GM11168 (cell line): ENCODE measurements around the gene MTX1.
"Not testable (repeated sequence)": the region's sequence is repeated elsewhere in the genome, so short reads cannot be mapped to it uniquely, and the experiment has no call there.

Experiments used
- in situ Hi-C: fragments of 300-500 bp; cut with MboI; formaldehyde crosslinking; loops from one replicate; pipeline ENCODE4 v1.12.0; 2022; ENCODE audit warnings: low sequenced_read_pairs; ENCODE audit not compliant: unreplicated experiment

MTX1 gene

DNA sequence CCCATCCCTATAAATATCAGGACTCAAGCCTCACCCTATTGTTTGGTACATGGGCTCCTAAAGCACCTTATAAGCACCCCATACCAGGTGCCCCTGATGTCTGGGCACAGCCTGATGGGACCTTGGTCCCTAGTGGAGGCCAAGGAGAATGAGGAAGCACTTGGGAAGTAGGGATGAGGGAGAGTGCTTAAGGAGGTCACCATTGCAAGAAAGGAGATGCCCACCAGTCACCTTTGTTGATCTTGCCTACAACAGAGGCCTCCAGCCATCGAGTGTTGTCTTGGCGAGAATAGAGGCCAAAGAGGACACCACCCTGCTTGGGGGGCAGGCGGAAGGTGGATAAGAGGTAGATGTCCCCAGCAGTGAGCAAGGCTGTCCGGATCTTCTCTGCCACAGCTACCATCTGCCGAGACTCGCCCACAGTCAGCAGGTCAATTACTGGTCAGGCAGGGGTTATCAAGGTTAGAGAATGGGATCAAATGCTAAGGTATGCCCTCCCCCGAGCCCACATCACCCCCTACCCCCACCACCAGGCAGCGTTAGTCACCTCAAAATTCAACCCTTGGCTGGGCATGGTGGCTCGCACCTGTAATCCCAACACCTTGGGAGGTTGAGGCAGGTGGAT, 2.4 kb upstream of the MTX1 start:
- in situ Hi-C loops = no loop called here

DNA sequence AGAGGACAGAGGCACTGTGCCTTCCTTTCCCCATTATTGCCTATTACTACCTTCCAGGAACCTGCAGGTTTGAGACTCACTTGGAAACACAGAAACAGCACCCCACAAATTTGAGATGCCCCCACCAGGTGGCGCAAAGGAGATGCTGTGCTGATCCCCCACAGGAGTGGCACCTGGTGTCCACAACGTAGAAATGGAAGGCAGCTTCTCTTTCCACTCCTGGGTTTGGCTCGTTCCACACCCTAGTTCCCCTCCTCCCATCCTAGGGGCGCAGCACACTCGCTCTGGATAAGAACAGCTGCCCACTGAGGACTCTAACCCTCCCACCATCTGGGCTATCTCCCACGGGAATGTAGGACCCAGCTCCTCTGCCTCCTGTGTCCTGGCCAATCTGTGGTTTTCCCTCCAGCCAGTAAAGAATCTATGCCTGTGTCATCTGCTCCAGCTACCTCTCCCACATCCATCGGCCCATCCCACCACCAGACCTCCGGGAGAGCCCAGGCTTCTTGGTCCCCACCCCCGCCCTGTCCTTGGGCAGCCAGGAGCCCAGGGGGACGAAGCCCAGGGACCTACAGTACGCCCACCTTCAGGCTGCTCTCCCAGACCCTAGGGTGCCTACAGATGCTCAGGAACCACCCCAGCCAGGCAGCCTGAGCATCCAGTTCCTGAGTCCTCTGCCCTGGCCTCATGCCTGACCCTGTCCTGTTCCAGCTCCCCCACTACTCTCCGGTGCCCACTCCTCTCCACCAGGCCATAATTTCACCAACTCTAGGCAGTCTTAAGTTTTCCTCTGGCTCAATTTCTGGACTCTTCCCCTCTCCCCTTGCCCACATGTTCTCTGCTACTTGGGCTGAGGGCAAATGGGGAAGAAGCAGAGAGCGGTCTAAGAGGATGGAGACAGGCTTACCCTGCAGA, 1.3 kb upstream of the MTX1 start:
- in situ Hi-C loops = no loop called here

- in situ Hi-C loops = no loop called here
Observed at GRCh38 chr1:155207806-155208540, 522 bp upstream of the MTX1 start, which contains the start of gene THBS3. TSS of gene THBS3 (minus strand) at chr1:155207897. CDS start at chr1:155207876, 21 bp downstream.

- in situ Hi-C loops = no loop called here
Observed at GRCh38 chr1:155209312-155209721, 822 bp downstream of the MTX1 start.

DNA sequence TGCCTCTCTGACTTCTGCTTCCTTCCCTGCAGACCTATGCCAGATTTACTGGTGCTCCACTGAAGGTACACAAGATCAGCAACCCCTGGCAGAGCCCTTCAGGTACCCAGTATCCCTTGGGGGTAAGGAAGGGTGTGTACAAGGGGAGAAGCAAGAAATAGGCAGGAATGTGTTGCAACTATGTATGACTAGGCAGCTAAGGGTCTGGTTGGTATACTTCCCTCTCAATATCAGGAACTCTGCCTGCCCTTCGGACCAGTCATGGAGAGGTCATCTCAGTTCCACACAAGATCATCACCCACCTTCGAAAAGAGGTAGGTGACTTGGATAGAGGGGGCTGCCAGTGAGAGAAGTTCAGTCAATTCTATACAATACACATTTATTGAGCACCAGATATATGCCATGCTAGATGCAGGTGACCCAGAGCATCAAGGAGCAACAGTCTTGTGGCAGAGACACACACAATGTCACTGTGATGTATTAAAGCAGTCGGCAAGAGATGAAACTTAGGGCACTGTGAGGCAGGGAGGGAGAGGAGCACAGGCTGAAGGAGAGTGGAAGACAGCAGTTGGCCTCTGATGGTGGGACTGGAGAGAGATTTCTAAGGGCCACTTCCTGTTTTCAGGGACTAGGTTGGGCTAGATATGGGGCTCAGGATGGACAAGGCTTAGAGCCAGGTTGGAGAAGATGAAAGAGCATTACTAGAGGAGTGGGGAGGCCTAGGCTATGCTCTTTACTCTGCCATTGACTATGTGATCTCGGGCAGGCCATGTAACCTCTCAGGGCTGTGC, 2.0 kb downstream of the MTX1 start:
- in situ Hi-C loops = no loop called here

DNA sequence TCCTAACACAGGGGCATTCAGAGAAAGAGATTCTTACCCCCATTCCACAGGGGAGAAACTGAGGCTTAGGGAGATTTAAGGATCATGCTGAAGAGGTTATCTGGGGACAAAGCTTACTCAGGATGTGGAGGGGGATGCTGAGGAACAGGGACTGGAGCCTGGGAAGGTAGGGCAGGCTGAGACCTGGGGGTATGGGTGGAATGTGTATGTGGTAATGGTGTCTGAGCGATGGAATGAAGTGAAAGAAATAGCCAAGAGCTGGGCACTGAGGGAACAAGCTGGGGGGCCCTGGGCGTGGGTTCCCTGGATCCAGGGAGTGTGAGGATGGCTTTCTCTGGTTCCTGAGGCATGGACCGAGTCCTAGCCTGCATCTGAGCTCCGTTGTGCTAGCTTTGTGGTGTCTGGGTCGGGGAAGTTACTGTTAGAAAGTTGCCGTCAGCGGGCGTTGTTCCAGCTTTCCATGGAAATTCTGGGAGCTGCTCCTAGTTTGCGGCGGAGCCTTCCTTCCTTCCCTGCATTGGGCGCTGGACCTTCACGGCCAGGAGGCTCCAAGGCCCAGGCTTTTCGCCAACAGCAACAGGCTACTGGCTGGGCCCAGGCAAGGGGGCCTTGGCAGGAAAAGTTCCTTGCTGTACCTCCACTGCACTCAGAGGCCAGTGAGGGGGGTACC, 3.0 kb downstream of the MTX1 start:
- in situ Hi-C loops = not testable (repeated sequence)

DNA sequence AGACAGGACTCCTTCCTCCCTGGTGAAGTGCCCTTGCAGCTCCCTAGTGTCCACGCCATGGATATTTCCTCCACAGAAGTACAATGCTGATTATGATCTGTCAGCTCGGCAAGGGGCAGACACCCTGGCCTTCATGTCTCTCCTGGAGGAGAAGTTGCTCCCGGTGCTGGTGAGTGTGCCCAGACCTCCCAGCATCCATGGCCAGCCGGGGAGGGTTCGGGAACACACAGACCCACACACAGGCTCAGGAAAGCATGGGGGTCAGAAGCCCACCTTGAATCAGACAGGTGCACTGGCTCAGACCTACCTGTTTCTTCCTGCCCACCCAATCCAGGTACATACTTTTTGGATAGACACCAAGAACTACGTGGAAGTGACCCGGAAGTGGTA, 3.6 kb downstream of the MTX1 start:
- in situ Hi-C loops = not testable (repeated sequence)

GRCh38 chr1:155214702-155215101, 6.2 kb downstream of the MTX1 start:
- in situ Hi-C loops = not testable (repeated sequence)

- in situ Hi-C loops = no loop called here
Observed at GRCh38 chr1:155218854-155219591, 10.5 kb downstream of the MTX1 start.

- in situ Hi-C loops = no loop called here
Observed at GRCh38 chr1:155219592-155220031, 11.1 kb downstream of the MTX1 start.

DNA sequence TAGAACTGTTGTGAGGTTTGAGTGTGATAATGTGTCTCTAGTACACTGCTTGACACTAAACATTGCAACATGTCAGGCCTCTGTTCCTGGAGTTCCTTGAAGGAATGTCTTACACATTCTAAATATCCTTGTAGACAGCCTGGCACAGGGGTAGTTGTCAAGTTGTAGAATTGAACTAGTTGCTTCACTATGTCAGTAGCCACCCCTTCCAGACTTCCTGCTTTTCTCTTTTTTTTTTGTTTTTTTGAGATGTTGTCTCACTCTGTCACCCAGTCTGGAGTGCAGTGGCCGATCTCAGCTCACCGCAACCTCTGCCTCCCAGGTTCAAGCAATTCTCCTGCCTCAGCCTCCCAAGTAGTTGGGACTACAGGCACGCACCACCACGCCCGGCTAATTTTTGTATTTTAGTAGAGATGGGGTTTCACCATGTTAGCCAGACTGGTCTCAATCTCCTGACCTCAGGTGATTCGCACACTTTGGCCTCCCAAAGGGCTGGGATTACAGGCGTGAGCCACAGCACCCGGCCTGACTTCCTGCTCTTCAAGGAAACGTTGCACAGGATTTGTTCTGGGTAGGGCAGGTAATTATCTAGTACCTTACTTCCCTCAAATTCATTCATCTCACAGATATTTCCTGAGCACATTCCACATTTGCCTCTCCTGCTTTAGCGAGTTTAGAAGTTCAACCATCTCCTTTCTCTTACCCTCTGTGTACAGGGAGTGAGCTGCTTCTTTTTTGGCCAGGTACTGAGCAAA, 11.9 kb downstream of the MTX1 start:
- in situ Hi-C loops = not testable (repeated sequence)

DNA sequence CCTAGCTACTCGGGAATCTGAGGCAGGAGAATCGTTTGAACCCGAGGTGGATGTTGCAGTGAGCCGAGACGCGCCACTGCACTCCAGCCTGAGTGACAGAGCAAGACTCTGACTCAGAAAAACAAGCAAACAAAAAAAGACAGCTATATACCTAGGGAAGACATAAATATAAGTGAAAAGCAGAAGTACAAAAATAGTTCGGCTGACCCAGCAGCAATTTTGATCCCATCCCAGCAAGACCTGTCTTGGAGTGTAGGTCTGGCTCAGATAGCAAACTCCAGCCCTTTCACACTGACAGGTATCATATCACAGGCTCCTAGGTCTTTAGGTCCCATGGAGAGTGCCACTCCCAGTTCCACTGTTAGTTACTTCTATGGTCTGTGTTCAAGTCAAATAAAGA, 14.6 kb downstream of the MTX1 start:
- in situ Hi-C loops = no loop called here

- in situ Hi-C loops = not testable (repeated sequence)
Observed at GRCh38 chr1:155225404-155225759, 16.9 kb downstream of the MTX1 start.

- in situ Hi-C loops = no loop called here
Observed at GRCh38 chr1:155226188-155226909, 17.9 kb downstream of the MTX1 start.

- in situ Hi-C loops = no loop called here
Observed at GRCh38 chr1:155226910-155227260, 18.4 kb downstream of the MTX1 start.

GRCh38 chr1:155227261-155228095, 19.0 kb downstream of the MTX1 start:
- in situ Hi-C loops = no loop called here

- in situ Hi-C loops = no loop called here
Observed at GRCh38 chr1:155228096-155228427, 19.6 kb downstream of the MTX1 start.
